MM.1S (cell line): ENCODE measurements around the gene PLCXD1.

Experiments used
- CTCF ChIP-seq: fragments of 300-600 bp; sonication (generic); IDR thresholded peaks from 2 replicates; pipeline ENCODE4 v1.5.1; 2016; ENCODE audit warnings: antibody characterized with exemption, low read length, mixed read lengths
- EZH2 ChIP-seq: fragments of 300-600 bp; sonication (generic); optimal IDR thresholded peaks from 2 replicates; pipeline ENCODE3; 2017; ENCODE audit warnings: low read depth, mild to moderate bottlenecking, antibody characterized with exemption, low read length, mixed read lengths

- TF ChIP-seq CTCF (no peak), EZH2 (no peak)
These were observed 26.5 kb upstream of the PLCXD1 start for GRCh38 chrX:254630-255215.
